NCI-H2171 treated with DMSO at 0.1 percent for 48 hours (cell line): ENCODE results near the gene CLIC5.
"Not testable (repeated sequence)": the region's sequence is repeated elsewhere in the genome, so short reads cannot be mapped to it uniquely, and the experiment has no call there.

ENCODE experiments used
- DNase-seq: peaks from one replicate; lab custom pipeline; 2025; lab: John Stamatoyannopoulos, UW

CLIC5 gene

DNA sequence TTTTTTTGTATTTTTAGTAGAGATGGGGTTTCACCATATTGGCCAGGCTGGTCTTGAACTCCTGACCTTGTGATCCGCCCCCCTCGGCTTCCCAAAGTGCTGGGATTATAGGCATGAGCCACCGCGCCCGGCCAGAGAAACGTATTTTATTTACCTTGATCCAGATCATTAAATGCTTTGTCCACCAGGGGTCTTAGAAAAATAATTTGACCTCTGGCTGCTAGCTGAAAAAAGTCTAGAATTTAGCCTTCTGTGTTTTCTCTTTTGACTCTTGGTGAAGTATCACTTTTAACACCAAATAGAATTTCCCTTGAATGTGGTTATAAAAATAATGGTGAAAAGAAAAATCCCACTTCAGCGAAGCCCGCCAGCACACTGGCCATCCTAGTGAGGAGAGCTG lies 89.2 kb downstream of the CLIC5 start:
- not testable (repeated sequence) for DNase-seq

DNA sequence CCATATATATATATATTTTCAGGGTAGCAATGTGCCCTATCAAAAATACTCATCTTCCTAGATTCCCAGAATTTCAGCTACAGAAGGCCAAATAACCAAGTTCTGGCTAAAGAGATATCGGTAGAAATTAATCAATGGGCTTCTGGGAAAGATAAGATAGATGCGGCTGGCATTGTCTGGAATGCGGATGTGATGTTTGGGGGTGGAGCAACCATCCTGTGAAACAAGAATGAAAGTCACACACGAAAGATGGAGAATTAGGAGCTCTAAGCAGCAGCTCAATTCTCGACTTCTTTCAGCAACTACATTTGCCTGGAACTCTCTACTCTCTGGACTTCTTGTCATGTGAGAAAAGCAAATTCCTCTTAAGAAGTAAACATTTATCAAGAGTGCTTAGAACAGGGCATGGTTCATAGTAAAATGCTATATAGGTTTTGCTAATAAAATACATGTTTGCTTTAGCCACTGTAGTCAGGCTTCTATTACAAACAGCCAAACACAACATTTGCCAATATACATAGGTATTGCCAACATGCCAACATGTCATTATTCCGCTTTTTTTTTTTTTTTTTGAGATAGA lies 90.8 kb downstream of the CLIC5 start:
- no peak for DNase-seq

DNA sequence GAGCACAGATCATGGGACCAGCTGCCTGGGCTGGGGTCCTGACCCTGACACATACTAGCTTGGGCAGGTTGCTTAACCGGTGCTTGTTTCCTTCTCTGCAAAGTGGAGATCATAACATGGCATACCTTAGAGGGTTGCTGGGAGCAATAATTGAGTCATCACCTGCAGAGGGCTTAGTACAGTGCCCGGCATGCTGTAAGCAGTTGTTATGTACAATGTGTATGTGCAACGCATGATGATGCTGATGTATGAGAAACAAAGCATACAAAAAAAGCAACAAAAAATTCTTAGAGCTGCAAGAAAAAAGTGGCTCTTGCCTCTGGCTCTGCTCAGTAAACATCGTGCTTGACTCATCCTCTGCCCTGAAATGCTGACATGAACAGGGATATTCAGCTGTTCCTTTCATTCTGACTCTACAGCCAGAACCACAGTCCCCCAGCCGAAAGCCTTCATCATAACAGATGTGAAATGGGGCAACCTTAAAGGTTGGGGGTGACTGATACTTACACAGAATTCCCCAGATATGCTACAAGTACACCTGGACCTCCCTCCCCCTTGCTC lies 91.7 kb downstream of the CLIC5 start:
- DNase-seq, result no peak

DNA sequence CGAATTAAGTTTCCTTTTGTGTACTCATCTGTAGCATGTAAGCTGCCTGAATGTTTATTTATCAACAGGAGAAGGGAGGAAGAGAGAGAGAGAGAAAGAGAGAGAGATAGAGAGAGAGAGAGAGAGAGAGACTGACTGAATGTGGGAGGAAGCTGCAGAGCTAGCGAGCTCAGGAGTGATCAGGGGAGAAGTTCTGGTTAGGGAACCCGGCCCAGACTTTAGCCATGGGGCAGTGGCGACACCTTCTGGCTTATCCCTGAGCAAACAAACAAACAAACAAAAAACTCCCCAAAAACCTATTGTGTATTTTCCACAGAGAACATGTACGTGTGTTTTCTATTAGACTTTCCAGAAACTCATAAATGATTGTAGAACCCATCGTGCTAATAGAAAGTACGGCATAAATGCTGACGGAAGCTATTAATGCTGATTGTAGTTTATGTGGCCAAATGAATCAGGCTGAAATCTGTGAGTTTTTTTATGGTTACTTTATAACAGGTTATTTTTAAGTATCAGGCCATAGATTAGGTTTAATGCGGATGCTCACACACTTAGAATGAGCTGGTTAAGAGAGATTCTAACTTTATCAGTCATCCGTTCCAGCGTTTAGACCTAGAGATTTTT lies 92.8 kb downstream of the CLIC5 start:
- DNase-seq, result no peak

DNA sequence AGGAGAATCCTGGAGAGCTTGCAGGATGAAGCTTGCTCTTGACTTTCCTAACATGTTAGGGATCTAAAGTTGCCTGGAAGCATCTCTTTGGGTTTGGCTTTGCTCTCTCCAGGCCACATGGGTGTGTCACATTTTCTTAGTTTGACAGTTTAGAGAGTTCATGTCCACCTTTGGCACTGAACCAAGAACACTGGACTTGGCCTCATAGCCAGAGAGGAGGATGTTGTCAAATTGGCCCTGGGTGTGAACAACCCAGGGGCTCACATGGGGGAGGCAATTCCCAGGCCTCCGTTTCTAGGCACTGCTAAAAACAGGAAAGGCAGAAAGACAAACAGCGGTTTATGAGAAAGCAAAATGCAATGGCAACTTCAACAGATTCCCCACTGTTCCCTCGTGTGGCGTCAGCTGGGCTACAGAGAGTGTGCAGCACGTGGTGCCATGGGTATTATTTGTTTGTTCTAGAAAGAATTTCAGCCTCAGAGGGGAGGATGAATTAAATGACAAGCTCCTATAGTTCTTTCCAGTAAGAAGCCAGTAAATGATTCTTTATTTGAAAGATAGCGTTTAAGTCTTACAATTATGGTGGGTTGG lies 93.9 kb downstream of the CLIC5 start:
- DNase-seq, result no peak

DNA sequence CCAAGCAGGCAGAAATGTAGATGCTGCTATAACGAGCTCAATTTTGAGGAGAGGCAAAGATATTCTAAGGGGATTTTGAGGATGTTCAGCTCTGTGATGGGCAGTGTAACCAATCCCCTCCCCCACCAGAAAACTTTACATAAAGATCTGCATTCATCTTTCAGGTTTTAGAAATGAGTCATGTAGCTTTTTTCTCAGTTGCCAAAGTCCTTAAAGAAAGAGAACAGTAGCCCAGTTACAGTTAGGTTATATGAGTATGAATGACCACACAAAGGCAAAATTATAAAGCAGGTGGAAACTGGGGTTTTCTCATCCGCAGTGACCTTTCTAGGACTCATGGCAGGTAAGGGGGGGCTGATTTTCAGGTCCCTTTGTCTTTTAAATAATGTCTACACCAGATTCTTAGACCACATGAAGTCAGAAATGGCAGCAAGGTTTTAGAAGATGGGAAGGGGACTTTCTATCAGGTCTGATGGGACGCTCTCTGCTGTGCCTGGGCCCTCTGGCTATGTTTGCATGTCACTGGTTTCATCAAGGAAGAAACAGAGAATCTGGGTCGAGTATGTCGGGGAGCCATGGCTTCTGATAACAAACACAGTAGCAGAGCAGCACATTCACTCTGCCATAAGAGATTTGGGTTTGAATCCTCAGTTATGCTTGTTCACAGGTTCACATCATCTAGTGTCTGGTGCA lies 94.7 kb downstream of the CLIC5 start:
- DNase-seq, result no peak

DNA sequence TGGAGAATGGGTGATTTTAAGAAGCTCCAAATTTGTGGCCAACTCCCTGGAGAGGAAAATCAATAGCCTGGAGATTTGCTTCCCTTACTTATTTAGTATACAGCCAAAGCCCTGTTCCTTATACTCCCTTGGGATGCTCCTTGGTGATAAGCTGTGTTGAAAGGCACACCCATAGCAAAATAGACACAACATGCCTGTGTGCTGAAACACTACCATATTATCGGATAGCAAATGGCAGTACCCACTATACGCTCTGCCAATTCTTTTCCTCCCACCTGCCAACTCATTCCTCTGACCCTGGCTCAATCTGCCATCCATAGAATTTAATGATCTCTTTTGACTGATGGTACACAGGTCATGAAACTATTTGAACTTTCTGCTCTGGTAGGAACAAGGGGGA lies 98.2 kb downstream of the CLIC5 start:
- no peak for DNase-seq

DNA sequence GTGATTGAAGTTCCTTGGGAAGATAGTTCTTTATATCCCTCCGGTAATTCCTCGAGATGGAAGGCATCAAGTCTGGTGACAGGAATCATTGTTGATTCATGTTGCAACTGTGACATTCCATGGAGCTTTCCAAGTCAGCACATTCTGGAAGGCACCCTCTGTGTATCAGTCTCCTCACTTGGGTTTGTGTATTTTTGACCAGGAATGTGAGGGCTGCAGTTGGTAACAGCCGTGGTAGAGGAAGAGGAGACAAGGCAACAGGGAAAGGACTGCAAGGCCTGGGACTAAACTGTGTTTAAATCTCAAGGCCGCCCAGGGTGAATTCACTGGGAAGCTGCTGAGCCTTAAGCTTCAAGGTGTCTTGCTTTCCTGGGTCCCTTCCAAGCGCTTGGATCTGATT lies 99.0 kb downstream of the CLIC5 start:
- DNase-seq, result no peak

DNA sequence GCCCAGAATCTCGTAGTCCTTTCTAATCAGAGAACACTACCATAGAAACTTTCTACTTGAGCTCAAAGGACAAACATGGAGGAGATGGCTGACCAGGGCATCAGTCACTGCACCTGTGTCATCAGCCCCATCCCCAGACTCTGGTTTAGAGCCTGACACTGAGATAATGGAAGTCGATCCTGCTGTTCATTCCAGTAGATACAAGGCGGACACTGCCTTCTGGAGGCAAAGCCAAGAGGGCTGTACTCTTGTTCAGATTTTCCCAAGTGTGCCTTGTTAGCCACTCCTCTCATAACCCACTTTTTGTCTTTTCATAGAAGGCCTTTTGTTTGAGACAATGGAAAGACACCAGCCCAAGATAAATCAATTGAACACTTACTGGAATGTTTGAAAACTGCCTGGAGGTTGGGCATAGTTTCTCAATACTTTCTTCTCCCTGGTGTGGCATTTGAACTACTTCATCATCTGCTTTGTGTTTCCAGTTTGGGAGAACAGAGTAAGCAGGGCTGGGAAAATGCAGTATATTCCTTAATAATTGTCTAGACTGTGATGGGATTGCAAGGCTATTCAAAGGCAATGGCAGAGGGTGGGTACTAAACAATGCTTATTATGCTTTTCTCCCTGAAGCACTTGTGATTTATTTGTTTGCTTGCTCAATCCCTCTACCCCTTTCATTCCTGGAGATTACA lies 99.7 kb downstream of the CLIC5 start:
- no peak for DNase-seq

DNA sequence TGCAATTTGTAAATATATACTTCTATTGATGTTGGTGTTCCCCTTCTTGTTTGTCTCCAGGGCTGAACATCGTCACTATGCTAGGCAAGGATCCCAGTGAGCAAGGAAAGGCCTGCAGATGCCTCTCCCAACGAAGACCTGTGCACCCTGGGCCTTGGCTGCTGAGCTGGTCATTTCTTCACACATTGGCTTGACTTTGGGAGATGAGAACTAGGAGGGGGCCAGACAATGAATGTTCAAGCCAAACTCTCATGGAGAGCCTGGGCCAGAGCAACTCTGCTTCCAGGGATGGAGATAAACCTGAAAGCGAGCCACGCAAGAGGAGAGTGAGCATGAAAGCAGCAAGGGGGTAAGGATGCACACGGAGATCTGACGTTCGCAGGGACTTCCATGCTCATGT lies 104.0 kb downstream of the CLIC5 start:
- no peak for DNase-seq

DNA sequence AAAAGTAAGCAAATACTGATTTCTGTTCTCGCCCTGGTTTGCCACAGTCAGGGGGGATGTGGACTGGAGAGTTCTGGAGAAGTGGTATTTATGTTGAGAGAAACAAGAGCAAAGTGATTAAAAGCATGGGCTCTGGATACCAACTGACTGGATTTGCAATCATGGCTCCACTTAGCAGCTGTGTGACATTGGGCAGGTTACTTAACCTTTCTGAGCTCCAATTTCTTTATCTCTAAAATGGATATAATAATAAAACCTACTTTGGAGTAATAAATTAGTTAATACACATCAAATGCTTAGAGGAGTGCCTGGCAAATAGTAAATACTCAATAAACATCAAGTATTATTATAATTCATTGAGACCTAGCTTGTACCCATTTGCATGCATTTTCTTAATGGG lies 111.7 kb downstream of the CLIC5 start:
- no peak for DNase-seq

DNA sequence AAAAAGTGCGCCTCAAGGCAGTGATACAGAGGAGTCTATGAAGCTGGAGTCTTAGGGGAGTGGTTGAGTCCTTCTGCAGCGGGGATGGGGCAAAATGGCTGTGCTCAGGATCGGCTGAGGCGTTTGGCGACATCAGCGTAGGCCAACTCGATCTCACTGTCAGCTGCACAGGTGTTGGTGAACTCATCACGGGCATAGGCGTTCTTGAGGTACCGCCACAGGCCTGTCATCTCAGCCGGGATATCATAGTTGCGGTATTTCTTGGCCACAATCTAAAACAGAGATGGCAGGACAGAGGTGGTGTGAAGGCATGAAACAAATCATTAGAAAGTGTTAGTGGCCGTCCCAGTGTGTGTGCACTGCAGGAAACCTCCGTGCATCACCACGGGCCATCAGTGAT lies 112.7 kb downstream of the CLIC5 start:
- no peak for DNase-seq

DNA sequence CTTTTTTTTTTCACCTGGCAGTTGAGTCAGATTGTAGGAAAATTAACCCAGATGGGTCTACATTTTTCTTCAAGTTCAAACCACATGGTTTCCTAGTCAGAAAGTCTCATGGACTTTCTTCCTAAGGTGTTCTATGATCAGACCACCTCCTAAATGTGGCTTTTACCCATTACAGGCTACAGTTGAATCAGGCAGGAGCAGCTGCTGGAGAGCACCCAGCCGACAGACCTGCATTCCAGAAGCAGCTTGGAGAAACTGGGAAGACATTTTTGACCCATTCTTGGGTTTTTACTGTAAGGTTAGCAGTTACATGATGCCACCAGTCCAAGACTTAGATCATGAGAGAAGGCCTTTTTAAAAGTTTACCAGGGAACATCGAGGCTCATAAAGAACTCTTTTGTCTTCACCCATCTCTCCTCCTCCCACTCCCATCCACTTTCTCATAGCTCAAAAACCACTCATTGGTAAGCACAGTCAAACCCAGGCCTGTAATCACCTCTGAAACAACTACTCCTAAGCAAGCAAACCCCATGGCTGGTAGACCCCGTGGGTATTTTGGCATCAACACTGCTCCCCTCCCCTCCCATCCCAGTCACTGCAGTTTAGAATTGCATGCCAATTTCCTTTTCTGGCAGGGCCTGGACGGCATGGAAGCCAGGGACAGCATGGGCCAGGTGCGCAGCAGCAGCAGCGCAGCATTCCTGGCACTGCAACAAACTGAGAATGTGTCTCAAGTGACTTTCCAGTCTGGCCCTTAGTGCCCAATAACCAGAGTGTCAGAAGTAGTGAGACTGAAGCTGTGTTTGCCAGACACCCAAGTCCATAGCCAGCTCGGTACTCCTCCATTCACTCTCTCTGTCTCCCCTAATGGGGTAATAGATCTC lies 113.7 kb downstream of the CLIC5 start:
- DNase-seq, result no peak

DNA sequence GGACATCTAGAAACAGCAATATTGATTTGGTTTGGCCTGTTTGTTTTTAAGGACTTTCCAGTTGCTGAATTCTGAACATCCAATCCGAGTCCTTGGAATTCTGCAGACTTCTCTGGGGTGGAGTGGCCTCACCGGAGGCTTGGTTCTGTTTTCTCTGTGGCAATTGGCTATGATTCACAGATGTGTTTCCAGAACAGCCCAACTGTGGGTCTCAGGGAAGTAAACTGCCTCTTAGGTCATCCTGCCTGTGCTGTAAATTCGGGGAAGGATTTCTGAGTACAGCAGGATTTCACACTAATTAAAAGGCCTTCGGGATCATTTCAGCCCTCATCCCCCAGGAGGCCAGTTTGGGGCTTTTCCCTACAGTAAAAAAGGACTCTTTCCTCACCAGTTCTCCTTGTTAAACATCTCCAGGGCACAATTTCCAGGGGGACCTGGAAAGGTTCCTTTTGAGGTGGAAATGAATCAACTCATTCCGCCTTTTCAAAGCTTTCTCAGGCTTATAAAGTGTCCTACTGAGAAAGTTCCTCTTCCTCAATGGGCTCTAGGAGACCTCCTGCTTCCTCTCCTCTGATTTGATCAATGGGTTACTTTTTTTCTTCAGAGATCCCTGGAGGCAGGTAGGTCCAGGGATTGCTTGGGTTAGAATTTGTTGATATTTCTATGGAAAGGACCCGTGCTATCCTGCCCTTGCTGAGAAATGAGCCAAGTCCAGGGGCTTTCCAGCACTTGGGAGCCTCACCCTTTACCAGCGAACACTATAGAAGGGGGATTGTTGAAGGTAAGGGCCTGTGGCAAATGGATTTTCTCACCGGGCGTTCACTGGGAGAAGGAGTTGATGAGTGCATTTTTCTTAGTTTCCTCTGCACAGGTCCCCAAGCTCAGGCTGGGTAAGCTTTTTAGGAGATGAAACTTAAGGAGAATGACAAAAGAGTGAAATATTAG lies 114.6 kb downstream of the CLIC5 start:
- DNase-seq, result no peak

DNA sequence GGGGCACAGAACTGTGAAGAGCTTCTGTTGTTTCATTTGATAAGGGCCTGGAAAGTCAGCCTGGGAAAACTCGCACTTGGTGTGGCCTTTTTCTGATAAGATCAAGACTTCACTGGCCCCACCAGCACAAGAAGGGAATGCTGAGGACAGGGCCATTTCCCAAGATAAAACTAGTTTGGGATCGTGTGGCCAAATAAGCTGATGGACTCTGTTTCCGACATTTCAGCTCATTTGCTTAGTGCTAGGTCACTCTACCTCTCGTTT lies 116.0 kb downstream of the CLIC5 start:
- DNase-seq, result no peak

DNA sequence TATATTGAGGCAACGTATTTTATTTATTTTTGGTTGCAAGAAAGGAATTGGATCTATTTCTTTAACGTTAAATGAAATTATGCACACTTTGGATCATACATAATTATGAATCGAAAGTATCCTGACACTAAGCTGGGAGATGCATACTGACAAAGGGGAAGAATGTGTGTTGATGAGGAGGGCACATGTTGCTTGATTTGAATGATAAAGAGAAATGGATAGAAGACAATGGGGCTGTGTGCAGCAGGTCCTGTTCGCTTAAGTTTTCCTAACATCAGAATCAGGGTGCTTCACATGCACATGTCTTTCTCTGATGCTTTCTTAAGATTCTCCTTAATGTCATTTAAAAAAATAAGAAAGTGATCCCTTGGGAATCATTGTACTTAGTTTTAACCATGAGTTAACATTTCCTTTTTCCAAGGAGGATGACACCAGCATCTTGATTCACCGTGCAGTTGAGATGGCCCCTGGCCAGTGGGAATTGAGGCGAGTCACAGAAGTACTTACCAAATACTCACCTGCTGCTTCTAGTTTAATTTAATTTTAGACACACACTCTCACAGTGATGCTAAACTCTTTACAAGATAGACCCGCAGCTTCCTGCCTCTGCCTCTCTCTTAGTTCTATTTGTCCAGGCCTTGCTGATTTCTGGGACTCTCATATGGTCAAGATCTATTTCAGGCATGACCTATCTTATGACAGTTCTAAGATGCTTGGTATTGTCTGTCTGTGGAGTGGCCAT lies 116.5 kb downstream of the CLIC5 start:
- no peak for DNase-seq

DNA sequence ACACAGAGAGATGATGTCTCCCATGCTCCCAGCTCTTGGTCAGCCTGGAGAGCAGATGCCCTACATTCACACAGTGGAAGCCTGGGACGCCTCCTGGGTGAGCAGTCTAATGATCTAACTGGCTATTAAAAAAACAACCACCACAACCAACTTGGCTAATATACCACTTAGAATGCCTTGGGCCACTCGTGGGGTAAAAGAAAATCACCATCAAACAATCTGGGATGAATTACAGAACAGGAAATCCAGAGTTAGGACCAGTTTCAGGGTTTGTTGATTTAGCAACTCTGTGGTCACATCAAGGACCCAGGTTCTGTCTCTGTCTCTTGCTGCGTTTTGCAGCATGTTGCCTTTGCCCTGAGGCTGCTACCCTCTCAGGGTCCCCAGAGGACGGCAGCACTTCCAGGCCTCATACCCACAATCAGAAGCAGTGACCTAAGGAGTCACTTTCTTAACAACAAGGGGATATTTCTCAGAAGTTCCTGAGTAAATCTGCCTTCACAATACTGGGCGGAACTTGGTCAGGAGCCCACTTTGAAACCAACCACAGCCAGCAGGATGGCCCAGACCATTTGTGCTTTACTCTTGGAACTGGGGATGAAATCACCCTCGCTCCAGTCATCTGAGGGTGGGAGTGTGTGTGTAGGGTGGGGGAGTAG lies 118.7 kb downstream of the CLIC5 start:
- no peak for DNase-seq

DNA sequence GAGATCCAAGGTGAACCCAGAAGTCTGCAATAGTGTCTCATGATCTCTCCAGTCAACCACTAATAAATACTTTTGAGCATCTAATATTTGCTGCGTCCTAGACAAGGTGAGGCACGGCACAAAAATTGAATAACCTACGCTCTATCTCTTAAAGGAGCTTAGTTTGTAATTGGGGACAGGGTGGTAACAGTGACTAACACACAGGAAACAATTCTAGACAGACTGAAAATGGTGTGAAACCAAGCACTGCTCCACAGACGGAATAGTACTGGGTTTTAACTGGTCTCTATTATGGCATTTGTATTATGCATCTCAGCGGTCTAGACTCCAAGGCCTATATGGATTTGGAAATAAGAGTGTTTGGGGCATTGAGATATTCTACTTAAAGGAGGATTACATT lies 120.1 kb downstream of the CLIC5 start:
- no peak for DNase-seq

DNA sequence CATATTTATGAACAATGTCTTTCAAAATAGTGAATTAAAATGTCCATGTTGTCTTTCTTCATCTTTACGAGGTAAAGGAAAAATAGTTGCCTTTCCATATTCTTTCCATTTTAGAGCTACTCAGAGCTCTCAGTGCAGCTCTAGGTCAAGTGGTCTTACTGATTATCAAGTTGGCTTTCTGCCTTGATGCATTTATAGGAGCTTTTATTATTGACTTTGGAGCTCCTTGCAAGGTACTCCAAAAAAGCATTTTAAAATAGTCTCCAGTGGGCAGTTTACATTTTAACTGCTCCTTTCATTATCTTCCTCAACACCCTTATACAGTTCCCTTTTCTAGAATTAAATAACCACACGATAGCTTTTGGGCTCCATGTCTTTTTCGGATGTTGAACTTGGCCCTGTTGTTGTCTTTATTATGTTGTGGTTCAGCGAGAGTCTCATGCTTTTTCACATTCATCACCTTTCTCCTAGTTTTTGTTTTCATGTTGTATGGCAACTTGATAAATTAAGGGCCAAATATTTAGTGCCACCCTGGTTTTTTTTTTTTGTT lies 122.9 kb downstream of the CLIC5 start:
- no peak for DNase-seq
